Islet precursor cell (in vitro differentiated cells): Measurements from ENCODE around the gene ELP2.
"Not testable (repeated sequence)": the region's sequence is repeated elsewhere in the genome, so short reads cannot be mapped to it uniquely, and the experiment has no call there.

Source experiments
- DNase-seq: peaks from one replicate; pipeline ENCODE4 v3.0.0-alpha.2; 2018

ELP2 gene

GRCh38 chr18:36194600-36195315, 65.1 kb downstream of the ELP2 start:
- no peak for DNase-seq

GRCh38 chr18:36195427-36196122, 65.9 kb downstream of the ELP2 start:
- DNase-seq, result no peak

- DNase-seq, result no peak
These were observed 66.7 kb downstream of the ELP2 start for GRCh38 chr18:36196238-36196995.

GRCh38 chr18:36197511-36198166, 67.9 kb downstream of the ELP2 start:
- DNase-seq, result no peak

- no peak for DNase-seq
These were observed 70.1 kb downstream of the ELP2 start for GRCh38 chr18:36199691-36200295.

GRCh38 chr18:36200354-36200771, 70.7 kb downstream of the ELP2 start:
- no peak for DNase-seq

- DNase-seq, result no peak
These were observed 72.1 kb downstream of the ELP2 start for GRCh38 chr18:36201765-36202164.

GRCh38 chr18:36203360-36203895, 73.7 kb downstream of the ELP2 start:
- DNase-seq, result no peak

GRCh38 chr18:36205166-36205565, 75.5 kb downstream of the ELP2 start:
- no peak for DNase-seq

- no peak for DNase-seq
These were observed 77.6 kb downstream of the ELP2 start for GRCh38 chr18:36207303-36207702.

- DNase-seq, result not testable (repeated sequence)
These were observed 78.3 kb downstream of the ELP2 start for GRCh38 chr18:36207969-36208368.

- no peak for DNase-seq
These were observed 81.9 kb downstream of the ELP2 start for GRCh38 chr18:36211612-36212065.

- DNase-seq, result no peak
These were observed 82.8 kb downstream of the ELP2 start for GRCh38 chr18:36212301-36213171.

GRCh38 chr18:36214811-36215210, 85.1 kb downstream of the ELP2 start:
- DNase-seq, result no peak

- no peak for DNase-seq
These were observed 85.9 kb downstream of the ELP2 start for GRCh38 chr18:36215577-36215976.

GRCh38 chr18:36217348-36217747, 87.6 kb downstream of the ELP2 start:
- no peak for DNase-seq

- DNase-seq, result no peak
These were observed 99.5 kb downstream of the ELP2 start for GRCh38 chr18:36229188-36229587.
